Stromal cell of bone marrow (primary cell): Measurements from ENCODE around the gene TAS2R14.
A peak's percentile ranks its signal among the peaks of the same experiment; 100 is the strongest.

ENCODE experiments used
- DNase-seq: peaks from one replicate; pipeline ENCODE4 v3.0.0-alpha.2; 2012; ENCODE audit warnings: low read depth

The TAS2R14 gene, protein sequence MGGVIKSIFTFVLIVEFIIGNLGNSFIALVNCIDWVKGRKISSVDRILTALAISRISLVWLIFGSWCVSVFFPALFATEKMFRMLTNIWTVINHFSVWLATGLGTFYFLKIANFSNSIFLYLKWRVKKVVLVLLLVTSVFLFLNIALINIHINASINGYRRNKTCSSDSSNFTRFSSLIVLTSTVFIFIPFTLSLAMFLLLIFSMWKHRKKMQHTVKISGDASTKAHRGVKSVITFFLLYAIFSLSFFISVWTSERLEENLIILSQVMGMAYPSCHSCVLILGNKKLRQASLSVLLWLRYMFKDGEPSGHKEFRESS

GRCh38 chr12:10939163-10939562, at the start of gene TAS2R14:
Gene TAS2R14 (minus strand): TSS chr12:10939263. CDS start chr12:10939207, 56 bp downstream.
- no peak for DNase-seq

GRCh38 chr12:10986812-10987211, 47.7 kb upstream of the TAS2R14 start, which contains the start of gene TAS2R50:
Gene TAS2R50 (minus strand): TSS chr12:10986912. CDS start chr12:10986860, 52 bp downstream.
- DNase-seq = no peak

GRCh38 chr12:10982244-10982643, 43.2 kb upstream of the TAS2R14 start:
- DNase-seq = no peak

DNA sequence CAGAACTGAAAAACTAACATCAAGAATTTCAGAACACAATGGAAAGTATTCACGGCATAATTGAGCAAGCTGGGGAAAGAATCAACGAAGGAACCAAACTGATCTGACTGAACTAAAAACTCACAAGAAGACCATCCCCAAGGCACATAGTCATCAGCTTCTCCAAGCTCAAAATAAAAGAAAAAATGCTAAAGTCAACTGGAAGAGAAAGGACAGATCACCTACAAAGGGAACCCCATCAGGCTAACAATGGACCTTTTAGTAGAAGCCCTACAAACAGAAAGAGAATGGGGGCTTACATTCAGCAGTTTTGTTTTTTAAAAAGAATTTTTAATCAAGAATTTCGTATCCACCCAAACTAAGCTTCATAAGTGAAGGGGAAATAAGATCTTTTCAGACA, 35.9 kb upstream of the TAS2R14 start:
- no peak for DNase-seq

DNA sequence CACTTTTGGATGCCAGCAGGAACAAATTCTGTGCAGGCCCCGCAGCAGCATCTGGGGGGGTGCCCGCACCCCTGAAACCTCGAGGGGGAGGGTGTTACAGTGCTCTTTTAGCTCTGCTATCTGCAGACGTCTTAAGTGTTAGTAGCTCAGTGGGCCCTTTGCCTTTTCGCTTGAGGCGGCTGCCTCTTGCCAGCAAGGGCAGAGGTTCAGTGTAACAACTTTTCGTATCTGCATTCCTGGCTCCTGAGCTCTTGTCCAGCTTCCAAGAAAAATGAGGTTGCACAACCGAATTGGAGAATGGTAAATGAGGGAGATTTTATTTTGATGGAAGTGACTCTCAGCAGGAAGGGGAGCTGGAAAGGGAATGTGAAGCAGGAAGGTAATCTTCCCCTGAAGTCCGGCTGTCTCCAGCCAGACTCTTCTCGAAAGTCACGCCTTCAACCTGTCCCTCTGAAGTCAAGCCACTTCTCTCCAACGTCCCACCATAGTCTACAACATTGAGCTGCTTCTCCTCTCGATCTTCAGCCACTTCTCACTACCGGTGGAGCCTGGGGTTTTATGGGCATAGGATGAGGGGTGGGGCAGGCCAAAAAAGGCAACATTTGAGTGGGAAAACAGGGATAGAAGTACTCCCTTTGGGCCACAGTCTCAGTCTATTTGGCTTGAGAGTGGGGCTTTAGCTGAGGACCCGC, 29.8 kb upstream of the TAS2R14 start:
- DNase-seq = peak; percentile 18

DNA sequence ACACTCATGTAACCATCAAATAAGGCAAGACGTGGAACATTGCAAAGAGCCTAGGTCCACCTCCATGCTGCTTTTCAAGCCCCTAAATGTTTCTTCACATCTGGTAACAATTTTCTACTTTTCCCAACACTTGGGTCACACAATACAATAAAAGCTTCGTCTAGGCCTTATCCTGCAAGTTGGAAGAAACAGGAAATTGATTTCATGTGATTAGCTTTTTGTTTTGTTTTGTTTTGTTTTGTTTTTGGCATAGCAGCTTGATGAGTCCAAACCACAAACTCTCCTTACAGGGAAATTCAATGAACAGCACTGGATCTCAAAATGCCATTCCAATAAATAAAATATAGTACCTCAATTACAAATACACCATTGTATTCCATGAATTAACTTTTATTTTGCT, 28.3 kb upstream of the TAS2R14 start:
- DNase-seq = peak; percentile 22

DNA sequence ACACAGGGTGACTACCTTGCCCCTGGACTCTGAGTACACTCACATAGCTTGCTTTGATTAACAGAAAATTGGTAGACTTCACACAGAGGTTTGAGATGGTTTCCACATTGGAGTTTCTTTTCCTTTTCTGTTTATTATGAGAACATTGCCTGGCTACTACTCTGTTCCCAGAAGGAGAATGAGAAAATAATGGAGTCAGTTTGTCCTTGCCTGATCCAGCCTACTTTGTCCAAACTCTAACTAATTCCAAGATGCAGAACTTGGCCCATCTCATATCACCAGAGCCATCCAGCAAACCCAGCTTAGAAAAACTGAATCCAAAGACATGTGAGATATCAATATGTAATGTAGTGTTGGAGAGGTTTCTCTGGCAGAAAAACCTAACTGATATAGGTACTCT, 27.3 kb upstream of the TAS2R14 start:
- DNase-seq = no peak

DNA sequence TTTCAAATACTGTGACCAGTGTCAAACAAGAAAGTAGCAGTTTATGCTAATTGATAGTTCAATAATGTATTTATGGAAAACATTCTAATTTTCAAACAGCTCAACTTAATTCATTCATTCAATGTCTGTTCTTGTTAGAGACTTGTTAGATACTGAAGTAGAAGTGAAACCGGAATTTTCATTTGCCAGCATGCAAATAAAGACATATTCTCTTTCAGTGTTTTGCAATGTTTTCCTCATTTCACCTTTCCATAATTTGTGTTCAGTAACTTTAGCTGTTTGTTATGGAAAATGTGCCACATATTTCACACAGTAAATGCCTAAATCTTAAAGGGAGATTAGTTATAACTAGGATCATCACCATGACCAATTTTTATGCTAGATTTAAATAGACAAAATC, 26.4 kb upstream of the TAS2R14 start:
- DNase-seq = peak; percentile 3

DNA sequence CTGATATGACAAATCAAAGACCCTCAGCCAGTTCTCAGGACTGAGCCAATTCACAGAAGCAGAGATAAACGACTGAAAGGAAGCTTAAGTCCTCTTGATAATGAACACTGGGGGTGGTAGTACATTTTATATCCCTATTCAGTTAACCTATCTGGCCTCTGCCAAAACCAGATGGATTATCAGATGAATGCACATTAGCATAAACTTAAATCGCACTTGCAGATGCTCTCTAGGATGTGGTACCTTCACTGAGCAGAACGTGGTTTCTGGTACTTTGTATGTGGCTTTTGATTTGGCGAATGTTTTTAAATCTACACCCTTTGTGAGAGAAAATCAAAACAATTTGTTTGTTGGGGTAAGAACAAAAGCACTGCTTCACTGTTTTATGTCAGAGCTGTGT, 21.1 kb upstream of the TAS2R14 start:
- no peak for DNase-seq

GRCh38 chr12:10959804-10960203, 20.7 kb upstream of the TAS2R14 start:
- no peak for DNase-seq

- DNase-seq = no peak
Observed at GRCh38 chr12:10957741-10958140, 18.7 kb upstream of the TAS2R14 start.

DNA sequence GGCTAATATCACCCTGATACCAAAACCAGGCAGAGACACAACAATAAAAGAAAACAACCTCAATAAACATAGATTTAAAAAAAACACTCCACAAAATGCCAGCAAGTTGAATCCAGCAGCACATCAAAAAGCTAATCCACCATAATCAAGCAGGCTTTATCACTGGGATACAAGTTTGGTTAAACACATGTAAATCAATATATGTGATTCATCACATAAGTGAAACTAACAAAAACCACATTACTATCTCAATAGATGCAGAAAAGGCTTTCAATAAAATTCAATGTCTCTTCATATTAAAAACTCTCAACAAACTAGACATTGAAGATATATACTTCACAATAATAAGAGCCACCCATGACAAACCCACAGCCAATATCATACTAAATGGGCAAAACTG, 17.0 kb upstream of the TAS2R14 start:
- no peak for DNase-seq

GRCh38 chr12:10952645-10953044, 13.6 kb upstream of the TAS2R14 start:
- DNase-seq = no peak

GRCh38 chr12:10943167-10943566, 4.1 kb upstream of the TAS2R14 start:
- no peak for DNase-seq

DNA sequence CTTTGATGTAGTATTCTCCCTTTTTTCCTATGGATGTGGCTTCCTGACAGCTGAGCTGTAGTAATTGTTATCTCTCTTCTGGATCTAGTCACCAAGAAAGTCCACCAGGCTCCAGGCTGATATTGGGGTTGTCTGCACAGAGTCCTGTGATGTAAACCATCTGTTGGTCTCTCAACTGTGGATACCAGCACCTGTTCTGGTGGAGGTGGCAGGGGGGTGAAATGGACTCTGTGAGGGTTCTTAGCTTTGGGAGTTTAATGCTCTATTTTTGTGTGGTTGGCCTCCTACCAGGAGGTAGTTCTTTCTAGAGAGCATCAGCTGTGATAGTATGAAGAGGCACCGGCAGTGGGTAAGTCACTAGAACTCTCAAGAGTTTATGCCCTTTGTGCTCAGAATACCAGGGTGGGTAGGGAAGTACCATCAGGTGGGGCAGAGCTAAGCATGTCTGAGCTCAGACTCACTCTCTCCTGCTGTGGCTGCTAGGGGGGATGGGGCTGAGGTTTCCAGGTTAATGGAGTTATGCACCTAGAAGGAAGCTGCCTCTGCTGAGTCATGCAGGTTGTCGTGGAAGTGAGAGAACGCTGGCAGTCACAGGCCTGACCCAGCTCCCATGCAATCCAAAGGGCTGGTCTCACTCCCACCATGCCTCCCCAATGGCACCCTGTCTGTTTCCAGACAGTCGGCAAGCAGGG, 3.0 kb upstream of the TAS2R14 start:
- no peak for DNase-seq

DNA sequence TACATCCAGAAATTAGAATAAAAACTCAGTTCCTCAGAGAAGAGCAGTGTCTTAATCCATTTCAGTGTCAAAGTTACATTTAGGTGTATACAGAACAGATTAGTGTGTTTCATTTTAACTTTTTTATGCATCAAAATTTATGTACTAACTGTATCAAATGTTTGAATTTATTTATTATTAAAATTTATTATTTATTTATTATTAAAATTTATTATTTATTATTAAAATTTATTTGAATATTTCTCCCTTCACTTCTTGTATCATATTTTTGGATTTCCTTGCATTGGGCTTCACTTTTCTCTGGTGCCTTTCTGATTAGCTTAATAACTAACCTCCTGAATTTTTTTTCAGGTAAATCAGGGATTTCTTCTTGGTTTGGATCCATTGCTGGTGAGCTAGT, 2.3 kb upstream of the TAS2R14 start:
- no peak for DNase-seq

DNA sequence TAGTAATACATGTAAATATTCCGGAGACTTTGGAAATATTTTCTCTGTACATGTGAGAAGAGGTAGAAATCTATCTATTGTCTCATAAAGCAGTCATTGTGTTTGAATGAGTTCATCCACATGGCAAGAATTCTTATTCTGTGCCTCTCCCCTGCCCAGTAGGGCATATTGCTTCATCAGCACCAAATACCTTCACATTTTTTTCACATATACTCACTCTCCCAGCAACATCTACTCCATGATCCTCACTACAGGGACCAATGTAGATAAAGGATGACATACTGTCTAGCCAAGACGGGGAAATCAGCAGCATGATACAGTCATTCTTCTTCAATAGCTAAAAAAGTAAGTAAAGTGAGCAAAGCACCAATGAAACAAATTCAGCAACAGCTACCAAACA, 1.3 kb upstream of the TAS2R14 start:
- no peak for DNase-seq

- no peak for DNase-seq
Observed at GRCh38 chr12:10936506-10936905, 2.6 kb downstream of the TAS2R14 start.

GRCh38 chr12:10928746-10929286, 10.2 kb downstream of the TAS2R14 start, which contains the start of gene PRH2:
Gene PRH2 (plus strand): TSS chr12:10929236. CDS start chr12:10929274, 38 bp downstream.
- DNase-seq = no peak

DNA sequence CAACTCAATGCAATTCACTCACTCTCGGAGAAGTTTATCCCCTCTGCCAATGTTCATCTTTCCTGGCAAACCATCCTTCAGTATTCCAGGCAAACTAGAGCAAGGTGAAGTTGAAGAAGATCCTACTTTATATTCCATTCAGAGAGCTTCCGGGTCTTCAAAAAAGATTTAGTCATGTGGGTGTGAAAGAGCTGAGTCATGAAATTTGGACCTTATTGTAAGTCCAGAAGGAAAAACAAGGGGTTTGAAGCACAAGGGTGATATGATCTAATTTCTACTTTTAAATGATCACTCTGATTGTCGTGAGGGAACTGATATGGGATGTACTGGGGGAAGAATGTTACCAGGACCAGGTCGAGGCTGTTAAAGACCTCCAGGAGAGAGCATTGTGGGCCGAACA, 12.8 kb downstream of the TAS2R14 start:
- DNase-seq = no peak

- DNase-seq = no peak
Observed at GRCh38 chr12:10919809-10920208, 19.3 kb downstream of the TAS2R14 start.

GRCh38 chr12:10910380-10910779, 28.7 kb downstream of the TAS2R14 start:
- no peak for DNase-seq

GRCh38 chr12:10909462-10909861, 29.6 kb downstream of the TAS2R14 start, which contains the start of gene TAS2R13:
Gene TAS2R13 (minus strand): TSS chr12:10909562. CDS start chr12:10909298, 264 bp downstream.
- DNase-seq = no peak
